Mesothelial cell of epicardium (in vitro differentiated cells): ENCODE data around the gene UBE2E2. TPM values are rescaled to one million over a fixed set of nuclear protein-coding genes. Genes with fewer than 3 reads are reported as not detected.

Experiments
- DNase-seq, 2 experiments: peaks; one replicate each; pipeline ENCODE4 v3.0.0; 2021; ENCODE audit warnings: low spot score in 2 of 2; ENCODE audit not compliant: unreplicated experiment in 2 of 2
- H3K27ac Mint-ChIP-seq: 2 replicates; pipeline ENCODE4 v1.8.0; 2021; ENCODE audit warnings: mixed read lengths
- H3K27me3 Mint-ChIP-seq: 2 replicates; pipeline ENCODE4 v1.8.0; 2021; ENCODE audit warnings: low read depth, mixed read lengths
- H3K36me3 Mint-ChIP-seq: 2 replicates; pipeline ENCODE4 v1.8.0; 2021; ENCODE audit warnings: mixed read lengths
- H3K4me1 Mint-ChIP-seq: 2 replicates; pipeline ENCODE4 v1.8.0; 2021; ENCODE audit warnings: mixed read lengths
- H3K4me3 Mint-ChIP-seq: 2 replicates; pipeline ENCODE4 v1.8.0; 2021; ENCODE audit warnings: mild to moderate bottlenecking, moderate library complexity, mixed read lengths
- H3K9me3 Mint-ChIP-seq: 2 replicates; pipeline ENCODE4 v1.8.0; 2021; ENCODE audit warnings: mixed read lengths
- total RNA-seq: library from RNA; stranded (reverse); gene quantifications from 3 replicates; pipeline ENCODE4 v1.2.1, GENCODE V29; 2021
- TF ChIP-seq, protein P1 (sequence below): fragments of 200-600 bp; sonication (generic); IDR thresholded peaks from one replicate; pipeline ENCODE4 v1.5.0; 2021; ENCODE audit warnings: antibody characterized with exemption; ENCODE audit not compliant: unreplicated experiment

The UBE2E2 gene
- total RNA-seq, 1 donor from 2014 or later, result 42.3 TPM

DNA sequence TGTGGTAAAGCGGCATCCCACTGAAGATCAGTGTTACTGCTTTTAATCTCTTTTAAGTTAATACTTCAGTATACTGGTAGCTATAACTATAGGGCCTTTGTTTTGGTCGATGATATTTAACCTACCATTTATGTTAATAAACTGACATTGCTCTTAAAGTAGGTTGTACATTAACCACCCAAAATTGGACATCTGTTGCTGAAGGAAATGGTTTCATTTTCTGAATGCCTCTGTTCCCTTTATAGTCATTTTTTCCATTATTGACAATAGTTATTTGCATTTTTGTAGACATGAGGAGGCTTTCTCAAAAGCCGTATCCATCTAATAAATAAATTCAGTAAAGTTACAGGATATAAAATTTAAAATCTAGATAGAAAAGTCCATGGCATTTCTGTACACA is 350.2 kb downstream of the UBE2E2 start:
- no peak for DNase-seq
- H3K27ac Mint-ChIP-seq, result no peak overlapping the region
- TF ChIP-seq, protein P1, sequence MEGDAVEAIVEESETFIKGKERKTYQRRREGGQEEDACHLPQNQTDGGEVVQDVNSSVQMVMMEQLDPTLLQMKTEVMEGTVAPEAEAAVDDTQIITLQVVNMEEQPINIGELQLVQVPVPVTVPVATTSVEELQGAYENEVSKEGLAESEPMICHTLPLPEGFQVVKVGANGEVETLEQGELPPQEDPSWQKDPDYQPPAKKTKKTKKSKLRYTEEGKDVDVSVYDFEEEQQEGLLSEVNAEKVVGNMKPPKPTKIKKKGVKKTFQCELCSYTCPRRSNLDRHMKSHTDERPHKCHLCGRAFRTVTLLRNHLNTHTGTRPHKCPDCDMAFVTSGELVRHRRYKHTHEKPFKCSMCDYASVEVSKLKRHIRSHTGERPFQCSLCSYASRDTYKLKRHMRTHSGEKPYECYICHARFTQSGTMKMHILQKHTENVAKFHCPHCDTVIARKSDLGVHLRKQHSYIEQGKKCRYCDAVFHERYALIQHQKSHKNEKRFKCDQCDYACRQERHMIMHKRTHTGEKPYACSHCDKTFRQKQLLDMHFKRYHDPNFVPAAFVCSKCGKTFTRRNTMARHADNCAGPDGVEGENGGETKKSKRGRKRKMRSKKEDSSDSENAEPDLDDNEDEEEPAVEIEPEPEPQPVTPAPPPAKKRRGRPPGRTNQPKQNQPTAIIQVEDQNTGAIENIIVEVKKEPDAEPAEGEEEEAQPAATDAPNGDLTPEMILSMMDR, result no peak

DNA sequence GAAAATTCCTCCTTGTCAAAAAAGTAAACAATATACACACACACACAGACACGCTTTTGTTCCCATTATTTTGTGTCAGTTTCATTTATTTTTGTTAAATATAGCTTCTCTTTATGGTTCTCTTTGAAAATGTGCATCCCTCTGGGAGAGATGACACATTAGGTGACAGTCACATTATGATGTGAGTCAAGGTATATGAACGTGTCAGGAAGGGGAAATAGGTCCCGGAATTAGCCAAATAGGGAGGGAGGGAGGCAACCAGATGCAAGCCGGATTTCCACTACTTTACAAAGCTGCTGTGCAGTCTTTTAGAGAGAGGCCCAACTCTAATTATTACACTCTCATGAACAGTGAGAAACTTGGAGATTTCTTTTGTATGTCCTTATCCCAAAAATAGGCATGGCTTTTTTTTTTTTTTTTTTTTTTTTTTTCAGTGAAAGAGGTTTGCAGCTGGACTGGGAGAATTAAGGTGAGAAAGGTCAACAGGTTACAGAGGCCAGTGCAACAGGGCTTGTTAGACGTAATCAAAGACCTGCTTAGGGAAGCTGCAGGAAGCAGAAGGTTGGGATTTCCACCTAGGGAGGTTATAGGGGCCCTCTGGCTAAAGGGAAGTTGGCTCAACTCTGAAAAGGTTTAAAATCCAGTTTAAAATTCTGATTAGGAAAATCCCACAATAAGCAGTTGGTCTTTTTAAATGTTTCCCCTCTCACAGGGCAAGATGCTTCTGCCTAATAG is 362.1 kb downstream of the UBE2E2 start:
- H3K27ac Mint-ChIP-seq, result no peak overlapping the region
- H3K4me3 Mint-ChIP-seq, result no peak overlapping the region
- TF ChIP-seq, protein P1, result no peak
- H3K9me3 Mint-ChIP-seq, result peaks cover 5% of the 10 kb centered on the region
- H3K4me1 Mint-ChIP-seq, result no peaks in the 10 kb centered on the region
- no peaks in the 10 kb centered on the region for H3K36me3 Mint-ChIP-seq
- DNase-seq, result no peak
- no peaks in the 10 kb centered on the region for H3K27me3 Mint-ChIP-seq

More for the DNA sequence above, 350.2 kb downstream of the UBE2E2 start:
- peaks cover 2% of the 10 kb centered on the region for H3K36me3 Mint-ChIP-seq
- no peaks in the 10 kb centered on the region for H3K27me3 Mint-ChIP-seq
- H3K4me1 Mint-ChIP-seq, result peaks cover 2% of the 10 kb centered on the region
- H3K4me3 Mint-ChIP-seq, result no peak overlapping the region
- peaks cover 9% of the 10 kb centered on the region for H3K9me3 Mint-ChIP-seq

DNA sequence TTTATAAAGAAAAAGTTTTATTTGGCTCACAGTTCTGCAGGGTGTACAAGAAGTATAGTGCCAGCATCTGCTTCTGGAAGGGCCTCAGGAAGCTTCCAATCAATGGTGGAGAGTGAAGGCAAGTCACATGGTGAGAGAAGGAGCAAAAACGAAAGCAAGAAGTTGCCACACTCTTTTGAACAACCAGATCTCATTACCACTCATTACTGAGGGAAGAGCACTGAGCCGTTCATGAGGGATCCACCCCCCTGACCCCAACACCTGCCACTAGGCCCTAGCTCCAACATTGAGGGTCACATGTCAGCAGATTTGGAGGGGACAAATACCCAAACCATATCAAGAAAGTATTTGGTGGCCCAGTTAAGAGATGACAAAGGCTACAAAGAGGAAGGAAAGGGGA is 363.4 kb downstream of the UBE2E2 start:
- Mint-ChIP-seq H3K27ac (no peak overlapping the region), H3K9me3 (peaks cover 6% of the 10 kb centered on the region), H3K4me1 (no peaks in the 10 kb centered on the region), H3K36me3 (no peaks in the 10 kb centered on the region), H3K4me3 (no peak overlapping the region), H3K27me3 (no peaks in the 10 kb centered on the region)
- TF ChIP-seq, protein P1, result no peak
- DNase-seq, result no peak

DNA sequence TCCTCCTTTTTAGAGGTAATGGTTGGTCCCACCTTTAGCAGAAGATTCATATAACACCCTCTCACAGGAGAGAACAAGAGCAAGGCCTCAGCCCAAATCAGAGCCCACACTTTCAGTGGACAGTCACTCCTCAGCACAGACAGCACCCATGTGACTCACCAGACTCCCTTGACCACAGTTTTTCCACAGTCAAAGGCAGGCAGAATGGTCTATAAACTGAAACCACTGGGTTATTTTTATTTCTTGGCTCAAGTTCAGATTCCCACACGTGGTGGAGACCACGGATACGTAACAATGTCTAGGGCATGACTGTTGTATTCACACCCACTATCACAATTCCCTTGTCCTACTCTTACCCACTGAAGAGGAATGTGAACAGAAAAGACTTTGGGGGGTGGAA is 364.8 kb downstream of the UBE2E2 start:
- Mint-ChIP-seq H3K27me3 (no peaks in the 10 kb centered on the region), H3K9me3 (peaks cover 12% of the 10 kb centered on the region), H3K4me3 (no peak overlapping the region), H3K4me1 (no peaks in the 10 kb centered on the region), H3K27ac (no peak overlapping the region), H3K36me3 (no peaks in the 10 kb centered on the region)
- DNase-seq, result no peak
- TF ChIP-seq, protein P1, result no peak

DNA sequence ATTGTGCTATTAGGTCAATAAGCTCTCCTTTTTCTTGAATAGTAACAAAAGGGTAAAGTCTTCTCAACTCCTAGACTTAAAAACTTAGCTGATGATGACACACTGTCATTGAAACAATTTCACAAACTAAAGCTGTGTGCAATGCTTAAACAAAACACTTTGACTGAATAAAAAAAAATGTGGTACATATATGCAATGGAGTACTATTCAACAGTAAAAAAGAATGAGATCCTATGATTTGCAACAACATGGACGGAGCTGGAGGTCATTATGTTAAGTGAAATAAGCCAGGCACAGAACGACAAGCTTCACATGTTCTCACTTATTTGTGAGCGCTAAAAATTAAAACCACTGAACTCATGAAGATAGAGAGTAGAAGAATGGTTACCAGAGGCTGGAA is 370.7 kb downstream of the UBE2E2 start:
- Mint-ChIP-seq H3K9me3 (peaks cover 20% of the 10 kb centered on the region), H3K4me1 (no peaks in the 10 kb centered on the region), H3K36me3 (peaks cover 7% of the 10 kb centered on the region), H3K4me3 (no peak overlapping the region), H3K27ac (no peak overlapping the region), H3K27me3 (no peaks in the 10 kb centered on the region)
- DNase-seq, result no peak
- TF ChIP-seq, protein P1, result no peak
